Measurements from ENCODE around the gene TTLL11. TPM values are rescaled to one million over a fixed set of nuclear protein-coding genes. Genes with fewer than 3 reads are reported as not detected.

TTLL11 gene
- total RNA-seq, 4 donors from 2014 or later: 9.1 to 14.6 (median 9.7) TPM

- no peak overlapping the region for H3K4me3 ChIP-seq (ENCODE audit: low read depth, poor library complexity, severe bottlenecking)
- no peak for TF ChIP-seq POLR2A (IDR thresholded peaks at IDR 0.05)
- TF ChIP-seq, protein P1, sequence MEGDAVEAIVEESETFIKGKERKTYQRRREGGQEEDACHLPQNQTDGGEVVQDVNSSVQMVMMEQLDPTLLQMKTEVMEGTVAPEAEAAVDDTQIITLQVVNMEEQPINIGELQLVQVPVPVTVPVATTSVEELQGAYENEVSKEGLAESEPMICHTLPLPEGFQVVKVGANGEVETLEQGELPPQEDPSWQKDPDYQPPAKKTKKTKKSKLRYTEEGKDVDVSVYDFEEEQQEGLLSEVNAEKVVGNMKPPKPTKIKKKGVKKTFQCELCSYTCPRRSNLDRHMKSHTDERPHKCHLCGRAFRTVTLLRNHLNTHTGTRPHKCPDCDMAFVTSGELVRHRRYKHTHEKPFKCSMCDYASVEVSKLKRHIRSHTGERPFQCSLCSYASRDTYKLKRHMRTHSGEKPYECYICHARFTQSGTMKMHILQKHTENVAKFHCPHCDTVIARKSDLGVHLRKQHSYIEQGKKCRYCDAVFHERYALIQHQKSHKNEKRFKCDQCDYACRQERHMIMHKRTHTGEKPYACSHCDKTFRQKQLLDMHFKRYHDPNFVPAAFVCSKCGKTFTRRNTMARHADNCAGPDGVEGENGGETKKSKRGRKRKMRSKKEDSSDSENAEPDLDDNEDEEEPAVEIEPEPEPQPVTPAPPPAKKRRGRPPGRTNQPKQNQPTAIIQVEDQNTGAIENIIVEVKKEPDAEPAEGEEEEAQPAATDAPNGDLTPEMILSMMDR (IDR thresholded peaks at IDR 0.05): peak in 1 of 3 donors; percentile 62
- 21 to 23% methylated on average over 13 of the region's 13 CpGs for WGBS, 2 donors
- intact Hi-C loops (cut with DNase I; ENCODE audit: low total_unique reads): no loop called here
- peak in 1 of 2 donors; percentile 95 for DNase-seq (ENCODE audit: low spot score in 2 of 2)
Measured at GRCh38 chr9:122122903-122123632, 30.0 kb upstream of the TTLL11 start.

DNA sequence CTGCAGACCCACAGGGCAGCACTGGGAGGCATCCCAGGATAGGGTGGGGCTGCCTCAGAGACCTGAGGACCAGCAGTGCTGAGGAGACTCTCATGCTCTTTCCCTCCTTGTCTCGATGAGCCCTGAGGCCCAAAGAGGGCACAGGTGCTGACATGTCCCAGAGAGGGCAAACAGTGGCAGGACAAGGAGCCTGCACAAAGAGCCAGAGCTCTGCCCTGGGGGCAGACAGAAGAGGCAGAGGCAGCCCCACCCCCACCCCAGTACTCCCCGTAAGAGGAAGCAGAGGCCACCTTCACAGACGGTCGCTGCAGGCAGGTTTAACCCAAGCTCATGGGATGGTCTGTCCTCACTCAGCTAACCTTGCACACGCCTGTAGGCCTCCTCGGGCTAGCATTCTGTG, 29.4 kb upstream of the TTLL11 start:
- intact Hi-C loops (cut with DNase I; ENCODE audit: low total_unique reads): no loop called here
- no peak for DNase-seq (ENCODE audit: low spot score in 2 of 2)
- WGBS, 2 donors: 38 to 44% methylated on average over 3 to 6 of the region's 6 CpGs
- H3K4me3 ChIP-seq (ENCODE audit: low read depth, poor library complexity, severe bottlenecking): no peak overlapping the region
- TF ChIP-seq, protein P1 (IDR thresholded peaks at IDR 0.05): no peak
- no peak for TF ChIP-seq POLR2A (IDR thresholded peaks at IDR 0.05)

GRCh38 chr9:122121931-122122330, 28.8 kb upstream of the TTLL11 start:
- intact Hi-C loops (cut with DNase I; ENCODE audit: low total_unique reads): no loop called here
- no peak for TF ChIP-seq POLR2A (IDR thresholded peaks at IDR 0.05)
- TF ChIP-seq, protein P1 (IDR thresholded peaks at IDR 0.05): no peak
- WGBS, 2 donors: 88 to 92% methylated on average over 2 of the region's 6 CpGs
- H3K4me3 ChIP-seq (ENCODE audit: low read depth, poor library complexity, severe bottlenecking): no peak overlapping the region
- no peak for DNase-seq (ENCODE audit: low spot score in 2 of 2)

DNA sequence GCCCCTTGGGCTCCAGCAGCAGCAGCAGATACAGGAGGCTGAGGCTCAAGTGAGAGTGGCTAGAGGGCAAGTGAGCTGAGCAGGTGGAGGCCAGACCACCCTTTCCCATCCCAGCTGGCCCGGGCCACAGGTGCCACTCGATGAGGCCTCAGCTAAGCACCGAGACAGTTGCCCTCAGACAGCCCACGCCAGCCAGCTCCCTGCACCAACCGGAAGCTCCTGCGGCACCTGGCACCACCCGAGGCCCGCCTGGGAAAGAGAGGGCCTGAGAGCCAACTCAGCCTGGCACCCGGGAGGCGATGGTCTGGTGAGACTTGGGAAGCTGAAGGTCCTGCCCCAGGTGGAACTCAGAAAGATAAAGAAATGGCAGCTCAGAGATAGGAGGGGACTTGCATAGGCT, 28.3 kb upstream of the TTLL11 start:
- no peak for DNase-seq (ENCODE audit: low spot score in 2 of 2)
- WGBS, 2 donors: 83 to 89% methylated on average over 6 to 10 of the region's 10 CpGs
- TF ChIP-seq, protein P1 (IDR thresholded peaks at IDR 0.05): no peak
- no peak for TF ChIP-seq POLR2A (IDR thresholded peaks at IDR 0.05)
- intact Hi-C loops (cut with DNase I; ENCODE audit: low total_unique reads): no loop called here
- no peak overlapping the region for H3K4me3 ChIP-seq (ENCODE audit: low read depth, poor library complexity, severe bottlenecking)

GRCh38 chr9:122120316-122121071, 27.4 kb upstream of the TTLL11 start:
- WGBS, 2 donors: 84 to 85% methylated on average over 8 to 10 of the region's 10 CpGs
- no peak for DNase-seq (ENCODE audit: low spot score in 2 of 2)
- intact Hi-C loops (cut with DNase I; ENCODE audit: low total_unique reads): no loop called here
- TF ChIP-seq POLR2A (IDR thresholded peaks at IDR 0.05): no peak
- TF ChIP-seq, protein P1 (IDR thresholded peaks at IDR 0.05): no peak
- H3K4me3 ChIP-seq (ENCODE audit: low read depth, poor library complexity, severe bottlenecking): no peak overlapping the region
